Stimulated activated CD4-positive, alpha-beta T cell treated with anti-CD3 and anti-CD28 coated beads, Interleukin-4, amount 100 ng/mL, for 24 hours (primary cell): ENCODE results near the gene PAQR4.
A peak's percentile ranks its signal among the peaks of the same experiment; 100 is the strongest.

ENCODE experiments used
- DNase-seq: peaks from one replicate; pipeline ENCODE4 v3.0.0-alpha.2; 2020

PAQR4 gene

GRCh38 chr16:2966043-2966807 lies 2.9 kb upstream of the PAQR4 start:
- no peak for DNase-seq

DNA sequence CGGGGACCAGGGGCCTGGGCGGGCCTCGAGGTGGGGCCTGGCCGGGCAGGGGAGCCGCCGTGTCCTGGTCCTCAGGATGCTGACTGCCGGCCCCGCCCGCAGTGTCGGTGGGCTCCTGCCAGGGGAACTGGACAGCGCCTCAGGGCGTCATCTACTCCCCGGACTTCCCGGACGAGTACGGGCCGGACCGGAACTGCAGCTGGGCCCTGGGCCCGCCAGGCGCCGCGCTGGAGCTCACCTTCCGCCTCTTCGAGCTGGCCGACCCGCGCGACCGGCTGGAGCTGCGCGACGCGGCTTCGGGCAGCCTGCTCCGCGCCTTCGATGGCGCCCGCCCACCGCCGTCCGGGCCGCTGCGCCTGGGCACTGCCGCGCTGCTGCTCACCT lies 2.3 kb upstream of the PAQR4 start:
- no peak for DNase-seq

DNA sequence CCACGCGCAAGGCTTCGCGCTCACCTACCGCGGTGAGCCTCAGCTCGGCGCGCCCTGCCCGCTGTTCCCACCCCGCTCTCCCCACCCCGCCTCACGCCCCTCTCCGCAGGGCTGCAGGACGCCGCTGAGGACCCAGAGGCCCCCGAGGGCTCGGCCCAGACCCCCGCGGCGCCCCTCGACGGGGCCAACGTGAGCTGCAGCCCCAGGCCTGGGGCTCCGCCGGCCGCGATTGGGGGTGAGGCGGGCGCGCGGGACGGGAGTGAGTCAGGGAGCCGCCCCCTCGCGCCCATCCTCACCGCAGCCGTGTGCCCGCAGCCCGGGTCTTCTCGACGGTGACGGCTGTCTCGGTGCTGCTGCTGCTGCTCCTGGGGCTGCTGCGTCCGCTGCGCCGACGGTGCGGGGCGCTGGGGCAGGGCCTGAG lies 1.9 kb upstream of the PAQR4 start:
- no peak for DNase-seq

DNA sequence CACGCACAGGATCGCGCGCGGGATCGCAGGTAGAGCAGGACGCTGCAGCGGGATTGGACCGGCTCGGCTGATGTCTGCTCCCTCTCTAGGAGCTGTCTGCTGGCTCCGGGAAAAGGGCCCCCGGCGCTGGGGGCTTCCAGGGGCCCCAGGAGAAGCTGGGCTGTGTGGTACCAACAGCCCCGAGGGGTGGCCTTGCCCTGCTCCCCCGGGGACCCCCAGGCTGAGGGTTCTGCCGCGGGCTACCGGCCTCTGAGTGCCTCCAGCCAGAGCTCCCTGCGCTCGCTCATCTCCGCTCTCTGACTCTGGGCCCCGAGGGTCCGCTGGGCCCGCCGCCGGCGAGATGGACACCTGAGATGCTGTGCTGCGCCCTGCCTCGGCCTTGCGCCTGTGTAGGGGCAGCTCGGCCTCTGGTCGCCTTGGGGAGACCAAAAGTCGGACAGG lies 1.4 kb upstream of the PAQR4 start:
- DNase-seq, result no peak

- DNase-seq, result no peak
These were observed 795 bp upstream of the PAQR4 start for GRCh38 chr16:2968368-2968737.

GRCh38 chr16:2969545-2970521 lies 685 bp downstream of the PAQR4 start:
- DNase-seq, result peak; percentile 79

DNA sequence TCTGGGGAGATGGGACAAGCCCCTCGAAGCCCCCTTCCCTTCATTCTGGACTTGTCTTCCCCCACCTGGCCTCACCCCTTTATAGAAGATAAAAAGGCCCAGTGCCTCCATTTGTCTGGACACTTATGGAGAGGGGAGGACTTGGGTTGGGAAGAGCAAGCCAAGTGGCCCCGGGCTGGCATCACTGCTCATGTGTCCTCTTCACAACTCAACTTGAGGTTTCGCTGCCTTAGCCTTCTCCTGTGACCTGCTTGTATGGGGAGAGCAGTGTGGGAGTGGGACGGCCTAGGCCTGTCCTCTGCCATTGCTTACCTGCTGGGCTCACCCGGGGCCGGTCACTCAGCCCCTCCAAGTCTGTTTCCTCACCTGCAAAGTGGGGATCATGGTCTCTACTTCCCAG lies 1.4 kb downstream of the PAQR4 start:
- no peak for DNase-seq

GRCh38 chr16:2971134-2971984 lies 2.2 kb downstream of the PAQR4 start:
- DNase-seq, result no peak

- no peak for DNase-seq
These were observed 3.0 kb downstream of the PAQR4 start for GRCh38 chr16:2971985-2972784.

DNA sequence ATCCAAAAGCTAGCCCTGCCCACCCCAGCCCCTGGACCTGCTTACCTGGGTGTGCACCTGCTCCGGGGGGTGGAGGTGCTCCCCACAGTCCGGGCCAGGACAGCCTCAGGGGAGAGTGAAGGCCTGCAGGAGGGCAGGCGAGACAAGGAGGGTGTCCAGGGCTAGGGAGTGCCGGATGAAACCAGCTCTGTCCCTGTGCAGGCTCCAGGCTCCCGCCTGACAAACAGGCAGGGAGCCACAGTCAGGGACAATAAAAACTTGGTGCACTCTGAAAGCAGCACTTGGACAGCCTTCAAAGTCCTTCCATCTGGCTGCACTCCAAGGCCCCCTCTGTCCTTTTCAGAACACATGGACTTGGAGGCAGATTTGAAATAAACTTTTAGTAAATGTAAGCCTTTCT lies 3.9 kb downstream of the PAQR4 start:
- no peak for DNase-seq

DNA sequence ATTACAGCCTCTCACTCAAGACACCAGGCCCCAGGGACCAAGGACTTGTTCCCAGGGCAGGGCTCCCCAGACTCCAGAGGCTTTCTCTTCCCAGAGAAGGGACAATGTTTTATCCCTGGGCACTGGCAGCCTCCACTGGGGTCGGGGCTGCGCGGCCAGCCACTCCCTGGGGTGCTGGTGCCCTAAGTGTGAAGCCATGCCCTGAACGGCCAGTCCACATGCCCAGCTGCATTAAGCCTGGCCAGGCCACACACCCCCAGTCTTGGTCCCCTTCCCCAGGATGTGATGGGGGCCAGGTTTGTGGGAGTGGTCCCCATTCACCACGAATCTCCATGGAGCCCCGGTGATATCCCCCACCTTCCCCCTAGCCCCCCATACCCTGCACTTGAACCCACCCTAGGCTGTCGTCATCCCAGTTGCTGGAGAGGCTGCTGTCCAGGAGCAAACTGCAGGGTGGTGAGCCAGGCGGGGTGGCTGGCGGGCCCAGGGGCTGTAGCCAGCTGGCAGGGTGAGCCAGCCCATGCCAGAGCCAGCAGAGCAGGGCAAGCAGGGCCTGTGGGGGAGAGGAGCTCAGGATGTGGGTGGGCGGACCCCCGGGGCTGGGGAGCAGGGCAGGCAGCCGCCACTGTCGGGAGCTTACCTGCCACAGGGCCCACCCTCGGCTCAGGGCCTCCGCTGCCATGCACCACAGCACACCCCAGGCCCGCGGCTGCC lies 4.6 kb downstream of the PAQR4 start:
- DNase-seq, result no peak

- no peak for DNase-seq
These were observed 5.3 kb downstream of the PAQR4 start for GRCh38 chr16:2974319-2975056.

- no peak for DNase-seq
These were observed 6.1 kb downstream of the PAQR4 start for GRCh38 chr16:2975161-2975795.

GRCh38 chr16:2976201-2976600 lies 7.1 kb downstream of the PAQR4 start:
- DNase-seq, result no peak

DNA sequence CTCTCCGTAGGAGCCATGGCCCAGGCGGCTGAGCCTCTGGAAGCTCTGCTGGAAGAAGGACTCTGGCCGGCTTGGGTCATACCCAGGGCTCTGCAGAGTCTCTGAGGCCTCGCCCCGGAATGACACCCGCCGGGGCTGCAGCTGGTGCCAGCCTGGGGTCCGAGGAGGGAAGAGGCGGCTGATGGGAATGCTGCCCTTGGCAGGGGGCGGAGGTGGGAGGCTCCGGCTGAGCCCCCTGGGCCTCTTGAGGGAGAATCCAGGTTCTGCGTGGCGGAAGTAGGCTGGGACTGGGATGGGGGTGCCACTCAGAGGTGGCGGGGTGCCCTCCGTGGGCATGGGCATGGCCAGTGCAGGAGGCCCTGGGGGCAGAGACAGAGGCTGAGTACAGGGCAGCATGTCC lies 7.5 kb downstream of the PAQR4 start:
- DNase-seq, result no peak

DNA sequence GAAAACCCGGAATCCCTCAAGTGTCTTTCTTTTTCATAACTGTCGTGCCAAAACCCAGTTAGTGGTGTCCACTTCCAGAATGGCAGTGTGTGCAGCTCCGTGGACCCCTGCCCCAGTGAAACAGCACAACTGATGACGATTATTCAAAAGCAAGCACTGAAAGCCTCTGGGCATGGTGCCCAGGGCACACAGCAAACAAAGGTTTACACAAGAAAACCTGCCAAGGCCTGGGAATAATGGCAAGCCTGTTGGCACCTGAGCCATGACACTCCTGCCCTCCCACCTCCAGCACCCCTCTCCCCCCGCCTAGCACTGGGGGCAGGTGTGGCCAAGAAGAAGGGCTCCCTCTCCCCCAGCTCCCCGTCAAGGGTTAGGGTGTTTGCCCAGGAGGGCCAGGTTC lies 8.3 kb downstream of the PAQR4 start:
- no peak for DNase-seq

DNA sequence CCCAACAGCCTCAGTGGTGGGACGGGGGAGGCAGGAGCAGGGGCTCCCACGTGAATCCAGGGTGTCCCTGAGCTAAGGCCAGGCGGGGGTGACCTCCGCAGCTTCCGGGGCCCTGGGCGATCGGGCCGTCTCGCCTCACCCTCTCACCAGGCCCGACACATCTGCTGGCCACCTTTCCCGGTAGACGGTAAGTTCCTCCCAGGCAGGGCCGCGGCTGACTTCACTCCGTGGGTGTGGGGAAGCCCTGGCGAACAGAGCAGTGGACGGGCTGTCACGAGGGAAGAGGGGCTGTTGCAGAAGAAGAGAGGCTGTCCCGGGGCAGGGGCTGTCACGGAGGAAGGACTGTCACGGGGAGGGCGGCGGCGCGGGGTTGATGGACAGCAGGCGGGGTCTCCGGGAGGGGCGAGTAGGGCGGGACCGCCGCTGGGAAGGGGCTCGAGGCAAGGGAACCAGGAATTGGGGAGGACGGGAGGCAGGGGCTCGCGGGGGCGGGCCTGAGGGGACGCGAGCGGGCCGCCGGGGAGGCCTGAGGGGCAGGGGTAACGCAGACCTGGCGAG lies 10.6 kb downstream of the PAQR4 start:
- no peak for DNase-seq

DNA sequence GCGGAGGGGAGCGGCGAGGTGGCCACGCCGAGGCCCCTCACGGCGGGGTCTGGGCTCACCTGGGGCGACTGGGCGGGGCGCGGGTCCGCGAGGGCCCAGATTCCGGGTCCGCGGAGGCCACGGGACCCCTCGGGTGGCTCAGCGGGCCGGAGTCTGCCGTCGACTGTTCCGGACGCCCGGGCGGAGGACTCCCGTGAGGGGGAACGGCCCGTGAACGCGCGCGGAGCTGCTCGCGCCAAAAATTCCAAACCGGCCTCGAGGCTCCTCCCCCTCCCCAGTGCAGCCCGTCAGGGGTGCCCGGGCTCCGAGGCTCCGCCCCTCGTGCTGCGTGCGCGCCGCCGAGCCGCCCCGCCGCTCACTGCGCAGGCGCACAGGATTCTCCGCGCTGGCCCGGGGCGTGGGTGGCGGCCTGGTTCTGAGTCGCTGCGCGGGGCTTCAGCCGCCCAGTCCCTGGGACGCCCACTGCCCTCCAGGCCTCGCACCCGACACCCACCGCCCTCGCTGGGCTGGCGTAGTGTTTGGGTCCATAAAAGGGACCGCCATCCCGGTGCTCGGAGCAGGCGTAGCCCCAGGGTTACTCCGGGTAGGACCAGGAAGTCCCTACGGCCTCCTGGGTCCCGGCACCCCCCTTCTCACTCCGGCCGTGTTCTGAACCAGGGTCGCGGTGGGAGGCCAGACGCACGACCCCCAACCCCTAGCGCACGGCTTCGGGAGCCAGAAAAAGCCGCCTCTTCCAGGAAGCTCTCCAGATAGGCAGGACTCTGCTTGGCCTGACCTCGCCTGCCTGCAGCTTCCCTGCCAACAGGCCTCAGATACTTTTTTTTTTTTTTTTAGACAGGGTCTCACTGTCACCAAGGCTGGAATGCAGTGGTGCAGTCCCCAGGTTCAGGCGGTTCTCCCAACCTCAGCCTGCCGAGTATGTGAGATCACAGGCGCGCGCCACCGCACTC lies 11.4 kb downstream of the PAQR4 start, which contains the start of gene PKMYT1:
Gene PKMYT1, minus strand, starts transcription at position 220 of the 950 bp plus-strand sequence. CDS start 789 bp downstream, outside the sequence.
- DNase-seq, result peak; percentile 94
